RWPE1 (cell line): Measurements from ENCODE around the gene DMD.

ENCODE experiments used
- CTCF ChIA-PET: fragments of 350-600 bp; sonication (Branson Sonifier 250); formaldehyde crosslinking; extraction: SDS; loops from one replicate; lab custom pipeline; 2021; lab: Yijun Ruan, JAX
- POLR2A ChIA-PET: fragments of 400-600 bp; formaldehyde crosslinking; extraction: SDS; loops from one replicate; lab custom pipeline; 2020; ENCODE audit warnings: antibody characterized with exemption; ENCODE audit not compliant: low non-redundant PET; lab: Yijun Ruan, JAX
- DNase-seq: peaks from one replicate; pipeline ENCODE4 v3.0.0; 2012; ENCODE audit warnings: low spot score
- H3K27ac ChIP-seq: fragments of 450-650 bp; 2 replicates; pipeline ENCODE4 v1.5.1; 2017
- CTCF ChIP-seq: fragments of 450-650 bp; conservative IDR thresholded peaks from 2 replicates; pipeline ENCODE4 v1.5.1; 2017; ENCODE audit warnings: low read depth, mild to moderate bottlenecking

DMD gene

DNA sequence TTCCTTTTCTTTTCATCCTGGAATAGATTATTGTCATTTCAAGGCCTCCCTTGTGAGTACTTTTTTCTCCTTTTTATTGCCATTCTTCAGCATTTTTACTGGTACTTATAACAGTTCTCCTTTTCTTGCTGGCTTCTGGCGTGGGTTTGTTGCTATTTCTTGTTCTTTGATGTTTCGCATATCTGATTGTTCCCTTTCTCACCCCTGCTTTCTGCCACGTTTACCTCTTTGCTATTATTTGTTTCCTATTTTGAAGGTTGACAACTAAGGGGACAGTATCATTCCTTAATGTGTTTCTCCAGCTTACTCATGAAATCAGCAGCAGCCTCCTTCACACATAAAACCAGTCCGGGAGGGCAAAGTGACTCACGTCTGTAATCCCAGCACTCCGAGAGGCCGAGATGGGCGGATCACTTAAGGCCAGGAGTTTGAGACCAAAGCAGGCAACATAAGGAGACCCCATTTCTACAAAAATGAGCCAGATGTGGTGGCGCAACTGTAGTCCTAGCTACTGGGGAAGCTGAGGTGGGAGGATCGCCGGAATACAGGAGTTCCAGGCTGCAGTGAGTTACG is 72.6 kb downstream of the DMD start:
- ChIA-PET CTCF (no interaction called here), POLR2A (no interaction called here)
- H3K27ac ChIP-seq = no peak overlapping the region
- no peak for DNase-seq
- TF ChIP-seq CTCF = no peak

DNA sequence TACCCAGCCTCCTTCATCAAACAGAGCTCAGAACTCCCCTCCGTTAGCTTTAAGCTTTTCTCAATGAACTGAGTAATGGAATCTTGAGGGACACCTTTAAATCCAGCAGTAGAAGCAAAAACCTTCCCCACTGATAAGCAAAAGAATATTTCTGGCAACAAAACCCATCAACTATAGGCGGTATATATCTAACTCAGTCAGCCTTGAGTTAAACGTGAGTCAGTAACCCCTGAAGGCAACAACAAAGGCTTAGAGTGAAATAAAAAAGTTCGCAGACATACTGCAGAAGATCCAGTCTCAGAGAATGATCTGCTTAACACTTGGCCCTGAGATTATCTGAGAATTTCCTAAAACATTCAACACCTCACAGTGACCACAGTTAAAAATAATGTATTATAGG is 77.2 kb downstream of the DMD start:
- CTCF ChIA-PET = no interaction called here
- POLR2A ChIA-PET = no interaction called here
- no peak for TF ChIP-seq CTCF
- H3K27ac ChIP-seq = no peak overlapping the region
- DNase-seq = no peak

DNA sequence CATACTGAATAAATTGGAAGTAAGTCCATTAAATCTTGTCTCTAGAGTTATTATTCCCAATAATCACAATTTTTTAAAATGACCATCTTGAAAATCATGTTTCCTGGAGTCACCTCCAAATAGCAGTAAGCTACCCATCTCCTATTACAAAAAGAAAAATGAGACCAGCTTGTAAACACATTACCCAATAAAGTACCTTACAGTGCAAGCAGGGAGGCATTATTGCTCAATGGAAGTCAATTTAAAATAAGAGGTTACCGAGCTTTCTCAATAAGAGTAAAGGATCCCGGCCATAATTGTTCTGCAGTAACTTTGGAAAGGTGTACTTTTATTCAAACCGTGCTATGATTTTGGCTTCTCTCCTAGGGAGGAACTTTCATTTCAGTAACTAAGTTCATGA is 78.0 kb downstream of the DMD start:
- ChIA-PET CTCF (no interaction called here), POLR2A (no interaction called here)
- no peak for DNase-seq
- no peak overlapping the region for H3K27ac ChIP-seq
- TF ChIP-seq CTCF = no peak

DNA sequence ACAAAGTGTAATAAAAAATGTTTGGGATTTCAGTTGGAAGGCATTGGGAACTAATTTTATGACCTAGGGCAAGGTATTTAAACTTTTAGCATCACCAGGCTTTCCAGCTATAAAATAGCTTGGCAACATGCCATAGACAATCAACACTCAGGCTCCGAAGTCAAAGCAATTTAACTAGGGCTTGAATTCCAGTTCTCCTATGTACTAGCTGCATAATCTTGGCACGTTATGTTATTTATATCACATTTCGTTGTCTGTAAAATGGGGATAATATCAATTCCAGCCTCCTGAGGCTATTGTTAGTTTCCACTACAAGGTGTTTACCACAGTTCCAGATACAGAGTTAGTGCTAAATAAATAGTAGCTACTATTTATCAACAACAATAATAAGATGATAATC is 78.8 kb downstream of the DMD start:
- no peak for TF ChIP-seq CTCF
- ChIA-PET POLR2A (no interaction called here), CTCF (no interaction called here)
- DNase-seq = no peak
- no peak overlapping the region for H3K27ac ChIP-seq

- CTCF ChIA-PET = no interaction called here
- no peak for DNase-seq
- TF ChIP-seq CTCF = no peak
- H3K27ac ChIP-seq = no peak overlapping the region
- POLR2A ChIA-PET = no interaction called here
Measured at GRCh38 chrX:33129607-33130006, 81.7 kb downstream of the DMD start.

- no peak for TF ChIP-seq CTCF
- H3K27ac ChIP-seq = no peak overlapping the region
- POLR2A ChIA-PET = no interaction called here
- CTCF ChIA-PET = no interaction called here
- no peak for DNase-seq
Measured at GRCh38 chrX:33128048-33128805, 83.1 kb downstream of the DMD start.
